NCI-H774 (cell line): ENCODE results near the gene NDST3.
A peak's percentile ranks its signal among the peaks of the same experiment; 100 is the strongest.
"Not testable (repeated sequence)": the region's sequence is repeated elsewhere in the genome, so short reads cannot be mapped to it uniquely, and the experiment has no call there.

Experiments used
- DNase-seq: peaks from one replicate; lab custom pipeline; 2025; lab: John Stamatoyannopoulos, UW

NDST3 gene

DNA sequence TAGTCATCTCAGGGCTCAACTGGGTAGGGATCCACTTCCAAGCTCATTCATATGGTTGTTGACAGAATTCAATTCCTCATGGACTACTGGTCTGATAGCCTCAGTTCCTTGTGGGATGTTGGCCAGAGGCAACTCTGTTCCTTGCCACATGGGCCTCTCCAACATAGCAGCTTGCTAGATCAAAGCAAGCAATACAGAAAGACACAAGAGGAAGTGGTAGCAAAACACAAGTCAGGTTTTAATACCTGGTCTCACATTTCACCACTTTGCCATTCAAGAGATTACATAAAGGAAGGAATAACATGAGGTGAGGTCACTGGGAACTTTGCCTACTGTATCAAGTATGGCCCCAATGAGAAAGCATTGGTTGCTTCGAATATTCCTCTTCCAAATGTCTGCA is 239.4 kb downstream of the NDST3 start:
- no peak for DNase-seq

DNA sequence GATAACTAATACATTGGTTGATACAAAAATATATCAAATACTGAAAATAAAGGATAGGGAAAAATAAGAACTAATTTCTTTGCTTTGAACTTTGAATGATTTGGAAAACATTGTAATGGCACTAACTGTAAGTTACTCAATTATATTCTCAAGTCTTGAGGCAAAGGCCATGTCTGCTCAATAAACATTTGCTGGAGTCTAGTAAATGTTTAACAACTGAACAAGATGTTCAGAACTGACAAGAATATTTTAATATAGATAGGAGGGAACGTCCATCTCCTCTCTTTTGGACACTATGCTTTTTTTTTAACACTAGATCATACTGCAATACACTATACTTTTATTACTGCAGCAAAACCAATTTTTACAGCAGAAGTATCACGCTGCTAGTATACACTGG is 242.3 kb downstream of the NDST3 start:
- no peak for DNase-seq

DNA sequence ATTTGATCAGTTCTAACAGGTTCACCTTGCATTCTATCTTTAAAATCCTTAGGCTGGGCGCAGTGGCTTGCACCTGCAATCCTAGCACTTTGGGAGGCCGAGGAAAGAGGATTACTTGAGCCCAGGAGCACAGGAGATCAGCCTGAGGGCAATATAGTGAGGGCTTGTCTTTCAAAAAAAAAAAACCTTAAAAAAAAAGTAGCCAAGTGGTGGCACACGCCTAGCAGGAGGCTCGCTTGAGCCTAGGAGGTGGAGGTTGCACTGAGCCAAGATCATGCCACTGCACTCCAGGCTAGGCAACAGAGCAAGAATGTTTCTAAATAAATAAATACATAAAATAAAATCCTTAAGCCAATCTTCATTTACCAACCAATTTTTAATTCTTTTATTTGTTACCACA is 243.0 kb downstream of the NDST3 start:
- no peak for DNase-seq

DNA sequence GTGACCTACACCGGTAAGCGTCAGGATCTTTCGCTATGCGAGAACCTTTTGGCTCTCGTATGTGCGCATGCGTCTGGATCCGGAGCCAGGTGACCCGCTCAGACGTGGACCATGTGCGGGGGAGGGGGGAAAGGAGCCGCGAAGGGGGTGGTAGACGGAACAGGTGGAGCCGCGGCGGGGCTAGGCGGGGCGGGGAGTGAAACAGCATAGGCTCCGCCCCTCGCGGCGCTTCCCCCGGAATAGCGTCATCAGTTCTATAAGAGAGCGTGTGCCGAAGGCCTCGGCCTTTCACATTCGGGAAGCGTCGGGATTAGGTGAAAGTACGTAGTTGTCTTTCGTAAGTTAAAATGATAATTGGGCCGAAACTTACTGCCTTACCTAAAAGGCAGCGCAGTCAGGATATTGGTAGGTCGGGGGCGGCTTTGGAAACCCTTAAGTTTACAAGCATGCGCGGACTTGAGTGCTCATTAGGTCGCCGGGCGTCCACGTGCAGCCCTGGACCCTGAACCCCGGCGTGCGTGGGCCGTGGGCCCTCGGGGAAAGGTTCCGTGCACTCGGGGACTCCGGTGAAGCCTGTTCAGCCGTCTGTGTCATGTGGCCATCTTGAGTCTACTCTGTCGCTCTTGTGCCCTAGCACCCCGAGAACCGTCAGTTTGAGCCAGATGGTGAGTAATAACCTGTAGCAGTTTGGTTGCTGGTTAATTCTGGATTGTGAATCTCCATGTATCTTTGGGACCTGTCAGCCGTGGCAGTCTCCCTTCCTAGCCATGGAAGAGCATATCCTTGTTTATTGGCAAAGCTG is 244.4 kb downstream of the NDST3 start:
- DNase-seq, result peak; percentile 81

DNA sequence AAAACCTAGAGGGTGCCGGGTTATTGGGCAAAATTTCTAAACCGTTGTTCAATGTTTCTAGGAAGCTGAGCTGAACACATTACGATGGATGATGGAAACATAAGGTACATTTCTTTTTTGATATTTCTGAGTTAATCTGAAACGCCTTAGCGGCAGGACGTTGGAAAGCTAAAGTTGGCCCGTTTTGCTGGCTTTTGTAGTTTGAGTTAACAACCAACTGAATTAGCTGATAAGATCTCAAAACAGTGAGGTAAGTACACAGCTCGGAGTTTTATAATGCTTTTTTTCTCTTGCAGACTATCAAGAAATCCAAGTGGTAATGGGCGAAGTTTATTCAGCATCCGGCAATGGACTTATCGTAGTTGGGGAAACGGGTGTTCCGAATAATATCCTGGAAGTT is 245.0 kb downstream of the NDST3 start:
- no peak for DNase-seq

DNA sequence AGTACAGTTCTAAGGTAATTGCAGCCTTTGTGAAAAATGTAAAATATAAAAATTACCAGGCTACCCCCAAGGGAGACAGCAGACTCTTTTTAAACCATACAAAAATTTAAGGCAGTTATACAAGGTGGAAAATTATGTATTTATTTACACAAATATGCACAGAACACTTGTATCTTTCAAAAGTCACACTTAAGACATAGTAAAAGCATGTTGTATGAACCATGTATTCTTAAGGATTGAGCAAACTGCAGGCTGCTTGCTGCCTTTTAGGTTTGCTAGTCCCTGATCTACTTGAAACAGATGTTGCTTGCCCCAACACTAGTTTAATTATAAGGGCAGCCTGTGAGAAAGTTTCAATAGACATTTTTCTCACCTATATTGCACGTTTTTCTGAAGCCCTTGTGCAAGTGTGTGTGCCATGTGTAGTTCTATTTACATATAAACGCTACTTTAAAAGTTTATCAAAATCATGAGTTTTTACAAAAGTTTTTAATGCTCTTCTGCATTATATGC is 245.7 kb downstream of the NDST3 start:
- no peak for DNase-seq

DNA sequence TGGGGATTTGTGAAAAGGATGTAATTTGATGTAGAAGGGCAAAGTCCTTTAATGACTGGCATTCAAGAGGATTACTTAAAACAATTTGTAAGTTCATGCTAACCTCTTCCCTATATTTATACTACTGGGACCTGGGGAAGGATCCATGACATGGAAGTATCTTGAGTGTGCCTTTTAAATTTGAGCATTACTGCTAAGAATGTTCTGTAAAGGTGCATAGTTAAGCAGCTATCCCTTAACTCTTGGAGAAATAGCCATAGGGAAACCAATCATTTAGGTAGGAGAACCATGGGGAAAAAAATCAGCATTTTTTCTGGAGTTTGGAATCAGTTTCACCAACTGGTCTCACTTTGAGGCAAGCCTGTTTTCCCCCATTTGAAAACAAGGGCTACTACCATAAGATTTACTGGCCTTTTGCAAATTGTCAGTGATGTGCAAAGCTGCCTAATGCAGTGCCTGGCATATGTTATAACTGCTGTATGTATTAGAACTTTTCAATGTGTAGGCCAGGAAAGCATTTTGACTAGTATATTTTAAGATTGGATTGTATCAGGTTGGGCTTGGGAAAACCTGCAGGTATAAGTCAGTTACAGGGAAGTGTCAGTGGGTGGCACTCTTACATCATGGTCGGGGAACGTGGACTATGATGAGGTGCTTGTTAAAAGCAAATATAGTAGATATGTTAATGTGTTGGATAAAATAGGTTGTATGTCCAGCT is 246.4 kb downstream of the NDST3 start:
- peak; percentile 6 for DNase-seq

DNA sequence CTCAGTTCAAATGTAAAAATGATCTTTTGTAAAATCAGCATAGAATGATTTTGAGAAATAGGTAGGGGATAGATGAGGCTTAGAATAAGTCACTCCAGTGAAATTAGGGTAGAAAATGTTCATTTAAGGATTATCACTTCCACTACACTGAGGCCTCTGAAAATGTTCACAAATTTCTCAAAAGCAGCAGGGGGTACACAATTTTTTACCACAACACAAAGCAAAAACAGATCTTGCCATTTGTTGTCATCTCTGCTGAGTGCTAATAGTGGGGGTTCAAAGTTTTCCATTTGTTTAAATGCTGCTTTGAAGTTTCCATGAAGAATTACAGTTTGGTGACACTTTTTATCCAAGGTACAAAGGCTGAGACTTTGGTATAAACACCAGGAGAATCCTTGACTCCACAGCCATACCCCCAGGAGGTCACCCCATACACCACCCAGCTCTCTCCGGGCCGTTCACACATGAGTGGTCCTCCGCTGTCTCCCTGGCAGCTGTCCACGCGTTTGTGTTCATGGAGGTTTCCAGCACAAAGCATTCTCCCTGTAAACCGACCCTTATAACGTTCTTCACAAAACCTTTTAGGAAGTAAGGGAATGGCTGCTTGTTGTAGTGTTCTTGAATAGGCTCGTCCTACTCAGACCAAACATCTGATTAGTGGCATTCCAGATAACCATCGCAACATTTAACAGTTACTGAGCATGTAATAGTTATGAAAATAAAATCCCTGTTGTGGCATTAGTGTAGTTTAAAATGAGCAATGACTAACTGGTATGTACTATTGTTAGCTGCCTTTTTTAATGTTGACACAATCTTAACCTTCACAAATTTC is 247.5 kb downstream of the NDST3 start:
- no peak for DNase-seq

DNA sequence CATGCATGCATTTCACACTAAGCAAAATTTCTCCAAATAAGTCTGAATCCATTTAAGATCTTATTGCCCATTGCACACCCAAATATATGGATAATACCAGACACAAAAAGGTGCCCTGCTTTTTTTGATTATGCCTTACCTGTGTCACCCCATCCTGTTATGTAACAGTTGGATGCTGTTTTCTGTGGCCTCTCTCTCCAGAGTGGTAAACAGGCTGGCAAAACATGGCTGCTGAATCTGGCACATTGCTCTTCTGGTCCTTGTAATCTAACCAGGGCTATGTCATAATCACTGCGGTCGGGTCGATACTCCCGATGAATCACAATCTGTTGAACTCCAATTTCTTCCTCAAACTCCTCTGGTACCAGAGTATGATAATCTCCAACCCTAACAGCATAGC is 248.4 kb downstream of the NDST3 start:
- no peak for DNase-seq

DNA sequence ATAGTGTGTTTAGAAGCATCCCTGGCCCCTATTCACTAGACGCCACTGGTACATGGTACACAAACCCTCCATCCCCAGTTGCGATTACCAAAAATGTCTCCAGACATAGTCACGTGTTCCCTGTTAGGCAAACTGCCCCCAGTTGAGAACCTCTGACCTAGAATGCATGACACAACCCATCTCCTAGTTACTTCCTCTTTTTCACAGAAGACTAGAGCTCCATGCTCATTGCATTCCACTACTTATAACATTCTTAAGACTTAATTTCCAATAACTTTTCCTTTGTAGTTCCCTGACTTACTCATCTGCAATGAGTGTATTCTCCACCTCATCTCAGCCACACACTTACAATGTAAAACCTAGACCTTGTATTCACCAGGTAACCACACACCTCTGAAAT is 249.9 kb downstream of the NDST3 start:
- DNase-seq, result no peak

DNA sequence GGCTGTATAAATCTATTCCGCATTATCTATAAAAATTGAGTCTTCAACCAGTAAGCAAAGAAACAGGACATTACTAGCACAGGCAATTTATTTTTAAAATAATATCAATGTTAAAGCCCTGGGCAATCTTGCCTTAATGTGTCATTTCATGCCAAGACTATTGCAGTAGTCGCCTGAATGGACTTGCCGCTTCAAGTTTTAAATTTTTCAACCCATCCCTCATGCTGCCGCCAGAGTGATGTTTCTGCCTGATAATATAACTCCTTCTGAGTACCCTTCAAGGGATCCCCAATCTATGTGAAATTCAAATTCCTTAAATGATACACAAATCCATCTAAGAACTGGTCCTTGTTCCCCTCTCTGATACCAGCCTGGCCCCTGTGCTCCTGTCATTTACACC is 251.6 kb downstream of the NDST3 start:
- DNase-seq, result no peak

DNA sequence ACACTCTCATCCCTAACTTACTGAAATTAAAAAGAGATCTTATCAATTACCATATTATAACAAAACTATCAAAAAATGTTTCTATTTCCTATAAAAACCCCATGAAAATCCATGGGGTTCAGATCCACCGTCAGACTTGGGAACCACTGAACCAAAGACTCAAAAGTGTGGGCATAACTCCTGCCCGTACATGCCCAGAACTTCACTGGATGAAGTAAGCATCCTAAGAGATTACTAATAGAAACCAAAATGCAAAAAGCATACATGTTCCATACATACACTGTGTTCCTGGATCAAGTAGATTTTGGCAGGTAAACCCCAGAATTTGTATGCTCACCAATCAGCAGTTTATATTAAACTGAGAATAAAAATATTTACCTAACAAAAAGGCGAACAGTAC is 252.4 kb downstream of the NDST3 start:
- no peak for DNase-seq

DNA sequence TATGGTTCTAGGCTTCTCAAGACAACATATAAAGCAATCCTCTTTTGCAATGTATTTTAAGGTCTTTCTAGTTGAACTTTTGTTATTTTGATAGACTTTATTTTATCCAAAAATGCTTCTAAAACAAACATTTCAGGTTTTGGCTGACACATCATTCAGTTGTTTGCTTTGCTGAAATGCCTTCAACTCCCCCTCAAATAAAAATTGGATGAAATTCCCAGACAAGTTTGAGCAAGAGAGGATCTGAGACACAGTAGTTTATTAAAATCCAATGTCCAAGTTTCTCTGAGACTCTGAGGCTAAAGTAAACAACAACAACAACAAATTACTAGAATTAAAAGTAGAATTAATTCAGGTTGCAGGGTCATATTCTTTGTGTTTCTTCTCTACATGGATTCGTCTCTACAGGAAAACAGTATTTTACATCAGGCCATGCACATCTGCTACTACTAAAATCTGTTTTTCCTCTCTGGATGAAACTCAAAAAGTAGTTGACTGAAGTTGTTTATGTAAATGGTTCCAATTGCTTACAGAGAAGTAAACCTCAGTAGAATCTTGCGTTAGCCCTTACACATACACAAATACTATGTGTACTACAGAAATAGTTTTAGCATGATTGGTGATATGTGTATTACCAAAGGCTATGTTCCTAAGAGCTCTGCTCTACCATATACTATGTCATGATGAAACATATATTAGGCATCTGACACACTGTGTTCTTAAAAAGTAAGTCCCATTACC is 253.6 kb downstream of the NDST3 start:
- DNase-seq, result no peak

DNA sequence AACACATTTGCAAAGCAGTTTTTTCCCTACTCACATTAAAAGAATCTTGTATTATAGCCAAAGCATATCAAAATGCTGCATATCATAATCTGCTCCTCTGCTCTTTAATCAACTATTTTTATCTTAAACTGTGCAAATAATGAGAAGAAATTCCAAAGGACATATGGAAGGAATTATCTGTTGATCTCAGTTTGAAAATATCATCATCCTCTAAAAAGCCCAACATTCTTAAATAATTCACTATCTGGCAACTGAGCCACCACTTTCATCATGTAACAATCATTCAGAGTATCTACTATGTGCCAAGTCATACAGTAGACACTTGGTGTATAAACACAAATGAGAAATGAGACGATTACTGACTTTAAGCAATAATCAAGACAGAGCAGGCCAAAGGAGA is 255.5 kb downstream of the NDST3 start:
- no peak for DNase-seq

DNA sequence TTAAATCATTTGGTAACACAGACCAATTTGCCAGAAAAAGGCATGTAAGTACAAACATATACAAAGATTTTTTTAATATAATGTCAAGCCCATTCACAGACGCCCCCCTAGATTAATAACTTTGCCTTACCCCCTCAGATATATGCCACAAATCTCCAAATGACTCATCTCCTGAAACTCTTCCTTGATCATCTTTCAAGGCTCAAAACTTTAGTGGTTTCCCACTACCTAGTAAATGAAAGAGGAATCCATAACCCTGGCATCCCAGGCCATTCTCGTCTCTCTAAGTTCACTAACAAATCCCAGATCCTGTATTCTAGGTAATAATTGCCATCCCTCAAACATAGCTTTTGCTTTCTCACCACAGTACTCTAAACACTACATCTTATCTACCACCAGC is 256.7 kb downstream of the NDST3 start:
- no peak for DNase-seq

DNA sequence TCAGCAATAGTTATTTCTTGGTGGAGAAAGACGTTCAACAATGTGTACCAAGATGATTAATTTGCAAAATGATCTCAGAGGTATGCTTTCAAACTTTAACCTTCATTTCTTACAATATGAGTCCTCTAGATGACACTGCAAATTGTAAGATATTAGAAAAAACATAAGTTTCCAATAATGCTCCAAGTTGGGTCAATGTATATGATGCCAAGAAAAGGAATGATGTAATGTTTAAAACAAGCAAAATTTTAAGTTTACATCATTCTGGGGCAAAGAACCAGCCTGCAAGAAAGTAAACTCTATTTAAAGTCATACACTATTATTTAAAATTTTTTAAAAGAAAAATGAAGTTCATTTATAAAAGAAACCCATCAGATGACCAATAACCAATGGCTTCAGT is 262.4 kb downstream of the NDST3 start:
- DNase-seq, result no peak

DNA sequence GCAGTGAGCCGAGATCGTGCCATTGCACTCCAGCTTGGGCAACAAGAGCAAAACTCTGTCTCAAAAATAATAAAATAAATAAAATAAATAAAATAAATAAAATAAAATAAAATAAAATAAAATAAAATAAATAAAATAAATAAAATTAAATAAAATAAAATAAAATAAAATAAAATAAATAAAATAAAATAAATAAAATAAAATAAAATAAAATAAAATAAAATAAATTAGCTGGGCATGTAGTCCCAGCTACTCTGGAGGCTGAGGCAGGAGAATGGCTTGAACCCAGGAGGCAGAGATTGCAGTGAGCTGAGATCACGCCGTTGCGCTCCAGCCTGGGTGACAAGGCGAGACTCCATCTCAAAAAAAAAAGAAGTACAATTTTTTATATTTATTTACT is 265.3 kb downstream of the NDST3 start:
- not testable (repeated sequence) for DNase-seq

DNA sequence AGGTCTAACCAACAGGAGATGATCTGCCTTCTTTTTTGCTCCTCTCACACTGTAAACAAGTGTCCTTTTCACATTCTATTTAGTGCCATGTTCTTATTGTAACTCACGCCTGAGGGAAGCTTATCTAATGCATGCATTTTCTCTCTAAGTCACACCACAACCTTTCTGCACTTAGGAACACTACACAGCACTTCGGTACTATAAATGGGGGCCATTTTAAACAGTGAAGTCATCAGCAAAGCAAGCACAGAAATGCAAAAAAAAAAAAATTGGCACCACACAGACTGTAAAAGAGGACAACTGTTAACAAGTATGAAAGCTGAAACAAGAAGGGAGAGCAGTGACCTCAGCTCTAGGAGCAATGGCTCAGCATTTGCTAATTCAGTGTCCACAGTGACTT is 273.4 kb downstream of the NDST3 start:
- no peak for DNase-seq
